A673 (cell line): ENCODE measurements around the gene HSPA13. TPM values are rescaled to one million over a fixed set of nuclear protein-coding genes. Genes with fewer than 3 reads are reported as not detected.

Experiments
- BruUV-seq: library from RNA; stranded (reverse); fragments of 400-500 nt; replicated peaks from 2 replicates; lab custom pipeline; 2021; lab: Mats Ljungman, UMichigan
- CTCF ChIA-PET: fragments of 300-600 bp; sonication (Branson Sonifier 250); formaldehyde crosslinking; loops from one replicate; lab custom pipeline; 2022; ENCODE audit warnings: antibody characterized with exemption; lab: Charles Lee
- POLR2A ChIA-PET: fragments of 300-600 bp; sonication (Branson Sonifier 250); formaldehyde crosslinking; loops from one replicate; lab custom pipeline; 2022; ENCODE audit warnings: antibody characterized with exemption; ENCODE audit not compliant: low non-redundant PET; lab: Charles Lee
- DNase-seq: peaks from one replicate; pipeline ENCODE4 v3.0.0-alpha.2; 2015; ENCODE audit warnings: low spot score
- H3K27ac ChIP-seq: fragments of 200-600 bp; sonication (generic); 2 replicates; pipeline ENCODE4 v1.5.1; 2016; ENCODE audit warnings: mixed run types, low read depth, mild to moderate bottlenecking, mixed read lengths, antibody characterized with exemption, low read length; ENCODE audit not compliant: poor library complexity, severe bottlenecking
- H3K27me3 ChIP-seq: fragments of 200-600 bp; sonication (generic); replicated peaks from 2 replicates; pipeline ENCODE4 v1.6.1; 2017; ENCODE audit warnings: mixed run types, low read depth, mild to moderate bottlenecking, mixed read lengths, antibody characterized with exemption, low read length; ENCODE audit not compliant: insufficient read depth, poor library complexity
- H3K36me3 ChIP-seq: fragments of 200-600 bp; sonication (generic); 2 replicates; pipeline ENCODE4 v1.6.1; 2016; ENCODE audit warnings: mixed run types, mild to moderate bottlenecking, mixed read lengths, antibody characterized with exemption, low read length; ENCODE audit not compliant: insufficient read depth, poor library complexity, severe bottlenecking
- H3K4me1 ChIP-seq: fragments of 200-600 bp; sonication (generic); 2 replicates; pipeline ENCODE4 v1.6.1; 2017; ENCODE audit warnings: mixed run types, mild to moderate bottlenecking, mixed read lengths, antibody characterized with exemption, low read length; ENCODE audit not compliant: insufficient read depth, poor library complexity, severe bottlenecking
- H3K4me3 ChIP-seq: fragments of 200-600 bp; sonication (generic); 2 replicates; pipeline ENCODE4 v1.5.1; 2016; ENCODE audit warnings: low read depth, mixed run types, mild to moderate bottlenecking, mixed read lengths, low read length; ENCODE audit not compliant: poor library complexity, severe bottlenecking
- H3K9me3 ChIP-seq: fragments of 200-600 bp; sonication (generic); 2 replicates; pipeline ENCODE4 v1.6.1; 2016; ENCODE audit warnings: mixed run types, low read depth, mild to moderate bottlenecking, mixed read lengths, antibody characterized with exemption, low read length; ENCODE audit not compliant: poor library complexity, severe bottlenecking
- CTCF ChIP-seq: fragments of 300-800, 200-600 bp; sonication (generic); conservative IDR thresholded peaks from 2 replicates; pipeline ENCODE4 v1.5.1; 2017; ENCODE audit warnings: low read depth, mild to moderate bottlenecking, antibody characterized with exemption, low read length, moderate library complexity, mixed read lengths
- EZH2 ChIP-seq: fragments of 200-600 bp; sonication (generic); IDR thresholded peaks from 2 replicates; pipeline ENCODE4 v1.6.1; 2017; ENCODE audit warnings: borderline replicate concordance, low read depth, mild to moderate bottlenecking, mixed read lengths, antibody characterized with exemption, low read length; ENCODE audit not compliant: poor library complexity, severe bottlenecking
- intact Hi-C: fragments of 100-400 bp; cut with micrococcal nuclease; formaldehyde crosslinking; loops from one replicate; pipeline ENCODE4 v1.10.0; 2022; ENCODE audit not compliant: unreplicated experiment
- total RNA-seq: library from RNA; stranded (reverse); gene quantifications from 2 replicates; pipeline ENCODE4 v1.2.3, GENCODE V29; 2021

Gene HSPA13
- total RNA-seq, 1 experiment from 2014 or later = 51.3 TPM

GRCh38 chr21:14401217-14401616, 18.3 kb upstream of the HSPA13 start:
- Histone ChIP-seq H3K27me3 (no peaks in the 10 kb centered on the region), H3K9me3 (no peaks in the 10 kb centered on the region), H3K4me3 (no peak overlapping the region), H3K4me1 (no peaks in the 10 kb centered on the region), H3K27ac (no peak overlapping the region), H3K36me3 (no peaks in the 10 kb centered on the region)
- no peak for DNase-seq
- ChIA-PET CTCF (no interaction called here), POLR2A (no interaction called here)
- no peak for TF ChIP-seq EZH2
- no peak for TF ChIP-seq CTCF
- intact Hi-C loops = loop anchor here (10.0 kb wide), 2 partner anchors 1084 to 1184 kb away; no protein-coding TSS in a partner anchor
- BruUV-seq = no TSS peak

DNA sequence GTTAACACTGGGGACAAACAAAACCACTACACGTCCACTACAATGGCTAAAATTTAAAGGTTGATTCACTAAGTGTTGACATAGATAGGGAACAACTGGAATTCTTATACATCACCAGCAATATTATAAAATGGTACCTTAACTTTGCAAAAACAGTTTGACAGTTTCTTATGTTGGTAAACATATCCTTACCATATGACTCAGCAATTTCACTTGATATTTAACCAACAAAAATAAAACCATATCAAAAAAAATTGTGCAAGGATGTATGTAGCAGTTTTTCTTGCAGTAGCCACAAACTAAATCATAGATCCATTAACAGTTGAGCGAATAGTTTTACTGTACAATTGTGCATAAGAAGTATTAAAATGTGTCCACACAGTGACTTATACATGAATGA, 5.3 kb upstream of the HSPA13 start:
- TF ChIP-seq CTCF = no peak
- no peak for TF ChIP-seq EZH2
- H3K9me3 ChIP-seq = no peaks in the 10 kb centered on the region
- CTCF ChIA-PET = no interaction called here
- H3K27ac ChIP-seq = no peak overlapping the region
- POLR2A ChIA-PET = no interaction called here
- no peak overlapping the region for H3K4me3 ChIP-seq
- H3K36me3 ChIP-seq = no peaks in the 10 kb centered on the region
- peaks cover 5% of the 10 kb centered on the region for H3K4me1 ChIP-seq
- H3K27me3 ChIP-seq = no peaks in the 10 kb centered on the region
- intact Hi-C loops = no loop called here
- no peak for DNase-seq
- no TSS peak for BruUV-seq

DNA sequence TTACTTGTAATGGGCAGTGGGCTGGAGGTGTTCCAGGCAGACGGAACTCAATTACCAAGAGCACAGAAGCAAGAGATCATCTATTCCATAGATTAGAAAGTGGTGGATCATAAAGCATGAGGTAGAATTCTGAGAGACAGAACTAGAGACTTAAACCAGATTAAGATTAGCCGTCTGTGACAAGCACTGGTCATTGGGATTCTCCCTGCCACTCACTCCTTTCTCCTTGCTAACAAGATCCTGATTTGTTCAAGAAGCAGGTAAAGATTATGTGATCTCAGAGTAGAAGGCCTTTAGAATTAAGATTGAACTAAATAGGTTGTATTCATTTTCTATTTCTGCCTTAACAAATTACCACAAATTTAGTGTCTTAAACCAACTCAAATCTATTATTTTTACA, 1.5 kb upstream of the HSPA13 start:
- H3K4me3 ChIP-seq = no peak overlapping the region
- CTCF ChIA-PET = no interaction called here

More for the DNA sequence above, 1.5 kb upstream of the HSPA13 start:
- peaks cover 31% of the 10 kb centered on the region for H3K4me1 ChIP-seq
- no peaks in the 10 kb centered on the region for H3K9me3 ChIP-seq
- intact Hi-C loops = no loop called here
- H3K27me3 ChIP-seq = no peaks in the 10 kb centered on the region
- H3K36me3 ChIP-seq = no peaks in the 10 kb centered on the region
- POLR2A ChIA-PET = no interaction called here
- no peak for DNase-seq
- no peak overlapping the region for H3K27ac ChIP-seq
- no TSS peak for BruUV-seq
- TF ChIP-seq CTCF = no peak
